HCT116 (cell line): ENCODE results near the gene HMGB2. TPM values are rescaled to one million over a fixed set of nuclear protein-coding genes. Genes with fewer than 3 reads are reported as not detected.

ENCODE experiments used
- ATAC-seq: fragments of 200-7000 bp; cut with Tn5 transposase; 2 replicates; pipeline ENCODE4 v1.9.1; 2020; ENCODE audit warnings: mild to moderate bottlenecking, moderate library complexity
- BruUV-seq: library from RNA; stranded (reverse); fragments of 400-500 nt; replicated peaks from 2 replicates; lab custom pipeline; 2021; lab: Mats Ljungman, UMichigan
- CTCF ChIA-PET: fragments of 300-600 bp; sonication (Branson Sonifier 250); formaldehyde crosslinking; loops from one replicate; lab custom pipeline; 2021; ENCODE audit warnings: antibody characterized with exemption; lab: Charles Lee
- POLR2A ChIA-PET: fragments of 300-600, 350-600 bp; sonication (Branson Sonifier 250); formaldehyde crosslinking; loops from one replicate; lab custom pipeline; 2021; ENCODE audit warnings: antibody characterized with exemption; lab: Charles Lee
- RAD21 ChIA-PET, 2 experiments: fragments of 300-600 bp; sonication (Branson Sonifier 250); formaldehyde crosslinking; loops; one replicate each; lab custom pipeline; 2023; ENCODE audit warnings: low total read pairs in 2 of 2; ENCODE audit not compliant: uncharacterized antibody in 2 of 2, unreplicated experiment in 2 of 2, low non-redundant PET in 1 of 2; lab: Charles Lee
- DNase-seq: peaks from one replicate; pipeline ENCODE4 v3.0.0-alpha.2; 2010; ENCODE audit warnings: low read depth, low spot score
- H2AFZ ChIP-seq: fragments of 200-600 bp; shearing (Covaris generic), sonication (generic); 2 replicates; pipeline ENCODE4 v1.6.1; 2017; ENCODE audit warnings: low read depth, mixed run types, mixed read lengths, antibody characterized with exemption, low read length; ENCODE audit not compliant: poor library complexity, severe bottlenecking
- H3K27ac ChIP-seq: 2 replicates; pipeline ENCODE4 v1.5.1; 2012; ENCODE audit warnings: low read depth, low read length
- H3K27me3 ChIP-seq: fragments of 200-600 bp; sonication (generic); 2 replicates; pipeline ENCODE4 v1.6.1; 2016; ENCODE audit warnings: mixed run types, low read length, mixed read lengths; ENCODE audit not compliant: insufficient read depth
- H3K36me3 ChIP-seq, 2 experiments: fragments of 200-500 bp in 1 of 2; fragments of 200-600 bp in 1 of 2; sonication (Bioruptor generic) in 1 of 2; sonication (generic) in 1 of 2; 2 replicates each; pipeline versions ENCODE4 v1.5.1 to v1.6.1; 2014 to 2016; ENCODE audit warnings: low read length in 2 of 2, inconsistent platforms in 1 of 2, mixed read lengths in 1 of 2, mixed run types in 1 of 2; ENCODE audit not compliant: insufficient read depth in 2 of 2, control insufficient read depth in 1 of 2
- H3K4me1 ChIP-seq, 2 experiments: fragments of 200-600 bp in 1 of 2; sonication (generic) in 1 of 2; 2 replicates each; pipeline versions ENCODE4 v1.5.1 to v1.6.1; 2012 to 2017; ENCODE audit warnings: low read length in 2 of 2, inconsistent platforms in 1 of 2, mild to moderate bottlenecking in 1 of 2, mixed read lengths in 1 of 2, mixed run types in 1 of 2, moderate library complexity in 1 of 2; ENCODE audit not compliant: insufficient read depth in 2 of 2, control insufficient read depth in 1 of 2
- H3K4me2 ChIP-seq: fragments of 200-600 bp; sonication (generic); 2 replicates; pipeline ENCODE4 v1.6.1; 2017; ENCODE audit warnings: mixed run types, low read length, mixed read lengths
- H3K4me3 ChIP-seq, 2 experiments: fragments of 200-600 bp in 1 of 2; sonication (generic) in 1 of 2; replicated peaks in 1 of 2; 2 replicates each; pipeline ENCODE4 v1.5.1; 2011 to 2016; ENCODE audit warnings: low read length in 2 of 2, control low read depth in 1 of 2, low read depth in 1 of 2, mild to moderate bottlenecking in 1 of 2, mixed read lengths in 1 of 2, mixed run types in 1 of 2
- H3K79me2 ChIP-seq: fragments of 200-600 bp; sonication (generic); 2 replicates; pipeline ENCODE4 v1.6.1; 2017; ENCODE audit warnings: mild to moderate bottlenecking, mixed run types, low read length, moderate library complexity, mixed read lengths; ENCODE audit not compliant: insufficient read depth
- H3K9ac ChIP-seq: fragments of 200-600 bp; sonication (generic); 2 replicates; pipeline ENCODE4 v1.6.1; 2016; ENCODE audit warnings: low read length, mixed read lengths
- H3K9me2 ChIP-seq: fragments of 200-600 bp; sonication (generic), shearing (Covaris generic); 2 replicates; pipeline ENCODE4 v1.6.1; 2017; ENCODE audit warnings: mixed run types, mild to moderate bottlenecking, moderate library complexity; ENCODE audit not compliant: insufficient read depth
- H3K9me3 ChIP-seq, 2 experiments: fragments of 200-500 bp in 1 of 2; fragments of 200-600 bp in 1 of 2; sonication (Bioruptor generic) in 1 of 2; sonication (generic) in 1 of 2; 2 replicates each; pipeline ENCODE4 v1.6.1; 2014 to 2017; ENCODE audit warnings: low read length in 2 of 2, mixed read lengths in 2 of 2, inconsistent platforms in 1 of 2, low read depth in 1 of 2, mild to moderate bottlenecking in 1 of 2, mixed run types in 1 of 2, moderate library complexity in 1 of 2; ENCODE audit not compliant: control insufficient read depth in 1 of 2, insufficient read depth in 1 of 2
- H4K20me1 ChIP-seq: fragments of 200-600 bp; sonication (generic), shearing (Covaris generic); 2 replicates; pipeline ENCODE4 v1.6.1; 2017; ENCODE audit warnings: mixed run types, mild to moderate bottlenecking, moderate library complexity; ENCODE audit not compliant: insufficient read depth
- ATF3 ChIP-seq: IDR thresholded peaks from 2 replicates; pipeline ENCODE4 v1.6.1; 2012
- CBX3 ChIP-seq: IDR thresholded peaks from 2 replicates; pipeline ENCODE4 v1.6.1; 2012; ENCODE audit warnings: low read depth
- CEBPB ChIP-seq: IDR thresholded peaks from 2 replicates; pipeline ENCODE4 v1.6.1; 2012; ENCODE audit warnings: low read depth
- CTCF ChIP-seq, 3 experiments: fragments of 200-600 bp in 1 of 3; sonication (generic) in 1 of 3; IDR thresholded peaks in 2 of 3; conservative IDR thresholded peaks in 1 of 3; 2 replicates each; pipeline ENCODE4 v1.5.1; 2012 to 2017; ENCODE audit warnings: low read depth in 2 of 3, low read length in 2 of 3, antibody characterized with exemption in 1 of 3, borderline replicate concordance in 1 of 3, control low read depth in 1 of 3, mild to moderate bottlenecking in 1 of 3, mixed read lengths in 1 of 3, mixed run types in 1 of 3, moderate library complexity in 1 of 3; ENCODE audit not compliant: insufficient read depth in 1 of 3
- ELF1 ChIP-seq: IDR thresholded peaks from 2 replicates; pipeline ENCODE4 v1.6.1; 2012; ENCODE audit warnings: low read depth, borderline replicate concordance
- EZH2 ChIP-seq: fragments of 200-600 bp; sonication (generic); IDR thresholded peaks from 2 replicates; pipeline ENCODE4 v1.6.1; 2017; ENCODE audit warnings: antibody characterized with exemption, mixed run types
- JUND ChIP-seq: IDR thresholded peaks from 2 replicates; pipeline ENCODE4 v1.6.1; 2012
- SIN3A ChIP-seq: IDR thresholded peaks from 2 replicates; pipeline ENCODE4 v1.6.1; 2012; ENCODE audit warnings: low read depth
- SP1 ChIP-seq: IDR thresholded peaks from 2 replicates; pipeline ENCODE4 v1.6.1; 2012; ENCODE audit warnings: low read depth
- SRF ChIP-seq: IDR thresholded peaks from 2 replicates; pipeline ENCODE4 v1.6.1; 2012; ENCODE audit warnings: low read depth
- YY1 ChIP-seq: IDR thresholded peaks from 2 replicates; pipeline ENCODE4 v1.6.1; 2011; ENCODE audit warnings: low read length, low read depth, moderate library complexity, mild to moderate bottlenecking; ENCODE audit not compliant: insufficient replicate concordance; ENCODE audit errors: extremely low read depth
- ZFX ChIP-seq: fragments of 450-650 bp; IDR thresholded peaks from 2 replicates; pipeline ENCODE4 v1.6.1; 2017
- intact Hi-C: fragments of 100-400 bp; cut with micrococcal nuclease; formaldehyde crosslinking; loops from 2 replicates; pipeline ENCODE4 v1.10.0; 2022
- total RNA-seq: library from RNA; stranded (reverse); gene quantifications from one replicate; pipeline ENCODE4 v1.2.1, GENCODE V29; 2021; ENCODE audit not compliant: unreplicated experiment
- TF ChIP-seq, protein P1 (sequence below): IDR thresholded peaks from 2 replicates; pipeline ENCODE4 v1.6.1; 2012
- TF ChIP-seq, protein P2 (sequence below): IDR thresholded peaks from 2 replicates; pipeline ENCODE4 v1.6.1; 2012; ENCODE audit warnings: low read depth

The HMGB2 gene
- total RNA-seq, 1 experiment from 2014 or later, result 388 TPM

DNA sequence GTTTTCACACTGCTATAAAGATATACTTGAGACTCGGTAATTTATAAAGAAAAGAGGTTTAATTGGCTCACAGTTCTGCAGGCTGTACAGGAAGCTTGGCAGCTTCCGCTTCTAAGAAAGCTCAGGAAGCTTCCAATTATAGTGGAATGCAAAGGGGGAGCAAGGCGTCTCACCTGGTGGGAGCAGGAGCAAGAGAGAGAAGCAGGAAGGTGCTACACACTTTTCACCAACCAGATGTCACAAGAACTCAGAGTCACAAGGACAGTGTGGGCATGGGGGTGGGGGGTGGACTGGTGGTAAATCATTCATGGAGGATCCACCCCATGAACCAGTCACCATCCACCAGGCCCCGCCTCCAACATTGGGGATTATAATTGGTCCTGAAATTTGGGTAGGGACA lies 22.8 kb downstream of the HMGB2 start:
- ChIA-PET CTCF (no interaction called here), RAD21 (no interaction called here), POLR2A (no interaction called here)

GRCh38 chr4:173307778-173308177 lies 26.4 kb downstream of the HMGB2 start:
- BruUV-seq, result no TSS peak
- POLR2A ChIA-PET, result no interaction called here
- intact Hi-C loops, result no loop called here
- RAD21 ChIA-PET, result interaction anchor here in 1 of 2 experiments (0.6 kb wide), 1 partner anchor 113 kb away, joined by 3 read pairs; no protein-coding TSS in a partner anchor
- Histone ChIP-seq H3K36me3 (no peaks in the 10 kb centered on the region), H3K4me1 (no peaks in the 10 kb centered on the region), H3K9me2 (no peaks in the 10 kb centered on the region), H2AFZ (no peak overlapping the region), H3K27me3 (no peaks in the 10 kb centered on the region), H3K79me2 (no peaks in the 10 kb centered on the region), H3K27ac (no peak overlapping the region), H4K20me1 (no peaks in the 10 kb centered on the region), H3K9me3 (no peaks in the 10 kb centered on the region; a peak in 1 of 4 replicates), H3K4me3 (no peak overlapping the region), H3K9ac (no peak overlapping the region), H3K4me2 (no peak overlapping the region)
- CTCF ChIA-PET, result no interaction called here
- ATAC-seq (no peak), DNase-seq (no peak)
- TF ChIP-seq, protein P1, sequence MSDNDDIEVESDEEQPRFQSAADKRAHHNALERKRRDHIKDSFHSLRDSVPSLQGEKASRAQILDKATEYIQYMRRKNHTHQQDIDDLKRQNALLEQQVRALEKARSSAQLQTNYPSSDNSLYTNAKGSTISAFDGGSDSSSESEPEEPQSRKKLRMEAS, result no peak
- no peak for TF ChIP-seq CBX3
- TF ChIP-seq ATF3, result no peak
- TF ChIP-seq ZFX, result no peak
- TF ChIP-seq CTCF (IDR thresholded peaks at IDR 0.05 in 2 of 3, conservative IDR thresholded peaks at IDR 0.05 in 1 of 3; ENCODE audit: borderline replicate concordance in 1 of 3, insufficient read depth in 1 of 3, low read depth in 2 of 3, low read length in 2 of 3), result no peak
- TF ChIP-seq, protein P2, sequence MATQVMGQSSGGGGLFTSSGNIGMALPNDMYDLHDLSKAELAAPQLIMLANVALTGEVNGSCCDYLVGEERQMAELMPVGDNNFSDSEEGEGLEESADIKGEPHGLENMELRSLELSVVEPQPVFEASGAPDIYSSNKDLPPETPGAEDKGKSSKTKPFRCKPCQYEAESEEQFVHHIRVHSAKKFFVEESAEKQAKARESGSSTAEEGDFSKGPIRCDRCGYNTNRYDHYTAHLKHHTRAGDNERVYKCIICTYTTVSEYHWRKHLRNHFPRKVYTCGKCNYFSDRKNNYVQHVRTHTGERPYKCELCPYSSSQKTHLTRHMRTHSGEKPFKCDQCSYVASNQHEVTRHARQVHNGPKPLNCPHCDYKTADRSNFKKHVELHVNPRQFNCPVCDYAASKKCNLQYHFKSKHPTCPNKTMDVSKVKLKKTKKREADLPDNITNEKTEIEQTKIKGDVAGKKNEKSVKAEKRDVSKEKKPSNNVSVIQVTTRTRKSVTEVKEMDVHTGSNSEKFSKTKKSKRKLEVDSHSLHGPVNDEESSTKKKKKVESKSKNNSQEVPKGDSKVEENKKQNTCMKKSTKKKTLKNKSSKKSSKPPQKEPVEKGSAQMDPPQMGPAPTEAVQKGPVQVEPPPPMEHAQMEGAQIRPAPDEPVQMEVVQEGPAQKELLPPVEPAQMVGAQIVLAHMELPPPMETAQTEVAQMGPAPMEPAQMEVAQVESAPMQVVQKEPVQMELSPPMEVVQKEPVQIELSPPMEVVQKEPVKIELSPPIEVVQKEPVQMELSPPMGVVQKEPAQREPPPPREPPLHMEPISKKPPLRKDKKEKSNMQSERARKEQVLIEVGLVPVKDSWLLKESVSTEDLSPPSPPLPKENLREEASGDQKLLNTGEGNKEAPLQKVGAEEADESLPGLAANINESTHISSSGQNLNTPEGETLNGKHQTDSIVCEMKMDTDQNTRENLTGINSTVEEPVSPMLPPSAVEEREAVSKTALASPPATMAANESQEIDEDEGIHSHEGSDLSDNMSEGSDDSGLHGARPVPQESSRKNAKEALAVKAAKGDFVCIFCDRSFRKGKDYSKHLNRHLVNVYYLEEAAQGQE, result no peak
- TF ChIP-seq SRF, result no peak
- TF ChIP-seq SP1, result no peak
- no peak for TF ChIP-seq EZH2
- TF ChIP-seq JUND, result no peak
- TF ChIP-seq CEBPB, result no peak
- TF ChIP-seq SIN3A, result no peak
- no peak for TF ChIP-seq ELF1
- no peak for TF ChIP-seq YY1

More for the DNA sequence above, 22.8 kb downstream of the HMGB2 start:
- Histone ChIP-seq H3K27ac (no peak overlapping the region), H3K4me1 (no peaks in the 10 kb centered on the region), H3K27me3 (no peaks in the 10 kb centered on the region), H3K9me3 (no peaks in the 10 kb centered on the region), H3K79me2 (no peaks in the 10 kb centered on the region), H3K9me2 (no peaks in the 10 kb centered on the region), H3K36me3 (no peaks in the 10 kb centered on the region; a peak in 1 of 4 replicates), H4K20me1 (no peaks in the 10 kb centered on the region), H3K4me3 (no peak overlapping the region), H2AFZ (no peak overlapping the region), H3K4me2 (no peak overlapping the region), H3K9ac (no peak overlapping the region)
- TF ChIP-seq SIN3A (no peak), EZH2 (no peak), ATF3 (no peak), ZFX (no peak)
- ATAC-seq, result no peak
- no peak for DNase-seq
- intact Hi-C loops, result loop anchor here (10.0 kb wide), 1 partner anchor 843 kb away; no protein-coding TSS in a partner anchor
- no TSS peak for BruUV-seq
